SK-MEL-5 (cell line): ENCODE results near the gene PCOLCE2. TPM values are rescaled to one million over a fixed set of nuclear protein-coding genes. Genes with fewer than 3 reads are reported as not detected.
"Not testable (repeated sequence)": the region's sequence is repeated elsewhere in the genome, so short reads cannot be mapped to it uniquely, and the experiment has no call there.

Source experiments
- DNase-seq: peaks from one replicate; pipeline ENCODE4 v3.0.0-alpha.2; 2016; ENCODE audit warnings: low read depth, low spot score
- in situ Hi-C: cut with HindIII; loops from 2 replicates; pipeline ENCODE4 v1.10.0; 2016; ENCODE audit warnings: low sequenced_read_pairs, high pct_unique_total_duplicates, low pct_unique_long_range_greater_than_20kb
- total RNA-seq: library from RNA; depleted of rRNA; stranded (reverse); fragments of >200 nt; shearing (Covaris generic); gene quantifications from 2 replicates; pipeline ENCODE4 v1.2.3, GENCODE V29; 2014

Gene PCOLCE2
- total RNA-seq, 1 experiment from 2014 or later = 60.6 TPM

DNA sequence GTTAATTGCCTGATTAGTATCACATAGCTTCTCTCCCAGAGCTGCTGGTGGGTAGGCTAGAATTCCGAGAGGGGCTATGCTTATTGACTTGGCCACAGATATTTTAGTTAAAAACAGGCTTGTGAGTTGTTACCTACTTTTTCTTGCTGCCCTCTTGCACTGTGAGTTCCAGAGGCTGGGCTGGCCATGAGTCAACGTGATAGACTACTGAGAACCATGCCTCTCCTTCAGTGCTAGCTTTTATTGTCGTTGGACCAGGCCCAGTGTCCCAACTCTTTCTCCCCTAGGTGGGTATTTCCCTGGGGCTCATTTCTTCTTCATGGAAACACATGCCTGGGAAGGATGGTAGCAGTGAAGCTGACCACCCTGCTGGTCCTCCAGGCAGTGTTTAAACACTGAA lies 20.4 kb upstream of the PCOLCE2 start:
- in situ Hi-C loops = no loop called here
- DNase-seq = no peak

- DNase-seq = no peak
- in situ Hi-C loops = no loop called here
Measured at GRCh38 chr3:142907996-142908395, 19.1 kb upstream of the PCOLCE2 start.

- in situ Hi-C loops = no loop called here
- DNase-seq = peak; percentile 66
Measured at GRCh38 chr3:142904639-142905436, 16.0 kb upstream of the PCOLCE2 start.

GRCh38 chr3:142902356-142902755 lies 13.5 kb upstream of the PCOLCE2 start:
- in situ Hi-C loops = no loop called here
- DNase-seq = no peak

DNA sequence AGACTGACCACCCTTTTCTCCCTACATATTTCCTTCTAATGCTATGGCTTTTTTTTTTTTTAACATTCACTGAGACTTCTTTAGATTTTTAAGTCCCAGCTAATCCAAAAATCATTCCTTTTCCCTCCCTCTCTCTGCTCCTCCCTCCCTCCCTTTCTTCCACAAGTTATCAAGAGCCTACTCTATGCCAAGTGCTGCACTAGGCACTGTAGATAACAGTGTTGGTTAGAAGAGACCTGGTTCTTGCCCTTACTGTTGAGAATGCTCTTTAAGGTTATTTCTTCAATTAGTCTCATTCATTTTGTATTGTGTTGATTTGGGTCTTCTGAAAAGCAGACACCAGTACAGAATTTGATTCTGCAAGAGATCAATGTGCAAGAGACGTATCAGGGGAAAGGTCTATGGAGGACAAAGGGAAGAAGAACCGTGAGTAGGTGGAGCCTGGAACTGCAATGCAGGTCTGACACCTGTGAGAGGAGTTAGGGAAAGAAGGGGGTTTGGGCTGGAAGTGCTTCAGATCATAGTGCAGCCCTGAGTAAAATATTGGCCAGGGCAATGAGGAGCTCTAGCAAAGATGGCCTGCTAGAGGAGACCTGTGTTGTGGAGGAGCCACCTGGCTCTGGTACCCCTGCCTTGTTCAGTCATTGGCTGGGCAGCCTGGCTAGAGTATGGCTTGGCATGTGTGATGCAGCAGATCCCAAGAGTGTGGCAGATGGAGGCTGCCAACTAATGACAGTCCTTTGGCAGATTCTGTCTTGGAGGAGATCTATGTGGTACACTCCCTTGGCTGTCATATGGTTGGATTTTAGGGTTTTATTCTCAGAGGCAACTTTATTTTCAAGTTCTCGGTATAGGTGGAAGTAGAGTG lies 9.7 kb upstream of the PCOLCE2 start:
- DNase-seq = no peak
- in situ Hi-C loops = no loop called here

- no peak for DNase-seq
- in situ Hi-C loops = no loop called here
Measured at GRCh38 chr3:142897807-142898206, 8.9 kb upstream of the PCOLCE2 start.

- in situ Hi-C loops = no loop called here
- DNase-seq = no peak
Measured at GRCh38 chr3:142896996-142897395, 8.1 kb upstream of the PCOLCE2 start.

DNA sequence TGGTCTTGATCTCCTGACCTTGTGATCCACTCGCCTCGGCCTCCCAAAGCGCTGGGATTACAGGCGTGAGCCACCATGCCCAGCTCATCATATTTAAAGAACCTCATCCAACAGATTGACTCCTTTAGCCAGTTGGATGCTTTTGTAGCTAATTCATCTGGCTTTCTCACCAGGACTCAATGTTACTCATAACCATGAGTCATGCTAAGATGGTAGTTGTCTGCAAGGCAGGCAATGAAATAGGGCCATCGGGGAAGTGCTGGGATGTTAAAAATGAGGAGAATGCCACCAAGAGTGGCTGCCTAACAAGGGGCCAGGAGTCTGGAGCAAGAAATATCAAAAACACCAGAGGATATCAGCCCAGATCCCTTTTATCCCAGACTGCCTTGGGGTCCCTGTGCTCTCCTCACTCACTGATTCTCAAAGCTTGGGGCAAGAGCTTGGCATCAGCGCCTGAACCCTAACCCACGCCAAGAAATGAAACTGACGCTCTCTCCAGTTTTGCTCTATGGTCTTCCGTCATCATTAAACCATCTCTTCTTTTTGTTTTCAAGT lies 7.4 kb upstream of the PCOLCE2 start:
- in situ Hi-C loops = no loop called here
- DNase-seq = no peak

DNA sequence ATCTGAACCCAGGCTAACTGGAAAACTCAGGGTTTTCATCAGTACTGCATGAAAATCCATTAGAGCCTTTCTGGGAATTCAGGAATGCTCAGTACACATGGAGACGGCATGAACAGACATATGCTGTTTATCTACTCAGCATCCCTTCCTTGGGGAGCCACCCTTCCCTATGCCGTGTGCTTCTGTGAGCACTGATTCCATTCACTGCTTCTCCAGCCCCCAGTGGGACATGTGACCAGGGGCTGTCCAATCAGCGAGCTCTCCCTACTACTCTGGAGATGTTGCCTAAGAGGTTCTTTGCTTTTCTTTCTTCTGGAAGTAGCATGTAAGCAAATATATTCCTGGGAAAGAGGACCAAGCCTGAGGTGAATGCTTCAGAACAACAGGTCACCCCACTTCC lies 5.6 kb upstream of the PCOLCE2 start:
- in situ Hi-C loops = no loop called here

GRCh38 chr3:142892714-142893113 lies 3.8 kb upstream of the PCOLCE2 start:
- in situ Hi-C loops = no loop called here
- DNase-seq = no peak

More for the DNA sequence above, 5.6 kb upstream of the PCOLCE2 start:
- DNase-seq = no peak

- in situ Hi-C loops = no loop called here
- DNase-seq = no peak
Measured at GRCh38 chr3:142890592-142890991, 1.7 kb upstream of the PCOLCE2 start.

DNA sequence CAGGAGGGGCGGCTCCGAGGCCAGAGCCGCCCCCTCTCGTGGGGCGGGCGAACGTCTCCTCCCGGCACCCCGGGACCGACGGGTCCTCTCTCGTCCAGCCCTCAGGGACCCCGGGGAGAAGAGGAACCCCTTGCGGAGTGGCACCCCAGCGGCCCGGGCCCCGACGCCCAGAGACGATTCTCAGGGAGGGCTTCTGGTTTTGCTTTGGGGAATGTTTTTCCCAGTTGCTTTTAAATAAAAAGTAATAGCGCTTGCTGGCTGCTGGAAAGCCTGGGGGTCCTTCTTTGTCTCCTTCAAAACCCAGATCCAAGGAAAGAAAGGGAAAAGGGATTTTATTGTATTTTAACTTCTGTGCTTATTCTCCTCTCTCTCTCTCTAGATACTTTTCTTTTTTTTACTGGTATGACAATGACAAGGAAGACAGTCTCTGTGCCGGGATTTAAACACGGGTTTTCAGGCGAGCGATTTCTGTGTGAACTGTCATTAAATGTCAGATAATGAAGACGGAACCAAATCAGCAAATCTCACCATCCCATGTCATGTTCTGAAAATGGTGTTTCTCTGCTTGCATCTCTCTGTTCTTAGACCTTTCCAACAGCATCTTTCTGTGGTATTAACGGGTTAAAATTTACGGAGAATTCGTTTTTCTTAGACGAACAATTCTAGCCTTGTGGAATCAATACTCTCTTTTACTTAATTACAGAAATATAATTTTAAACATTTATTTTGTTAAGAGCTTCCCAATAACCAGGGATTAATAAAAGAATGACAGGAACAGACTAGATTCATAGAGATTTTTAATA lies 530 bp upstream of the PCOLCE2 start:
- DNase-seq = no peak
- in situ Hi-C loops = no loop called here

DNA sequence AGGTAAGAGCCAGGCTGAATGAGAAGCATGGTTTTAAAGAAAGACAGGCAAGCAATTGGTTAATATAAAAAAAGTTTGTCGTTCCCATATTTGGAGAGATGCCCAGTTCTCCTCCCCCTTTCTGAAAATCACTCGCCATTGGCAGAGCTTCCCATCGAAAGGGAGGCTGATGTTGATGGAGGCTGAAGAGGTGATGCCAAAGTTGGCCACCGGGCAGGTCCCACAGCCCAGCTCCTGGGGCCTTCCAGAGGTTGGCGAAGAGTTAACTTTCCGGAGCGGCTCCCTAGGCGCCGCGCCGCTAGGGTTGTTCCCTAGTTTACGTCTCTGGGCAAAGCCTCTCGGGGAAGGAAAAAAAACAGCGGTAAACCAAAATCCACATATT lies 793 bp downstream of the PCOLCE2 start:
- in situ Hi-C loops = no loop called here
- DNase-seq = peak; percentile 84

DNA sequence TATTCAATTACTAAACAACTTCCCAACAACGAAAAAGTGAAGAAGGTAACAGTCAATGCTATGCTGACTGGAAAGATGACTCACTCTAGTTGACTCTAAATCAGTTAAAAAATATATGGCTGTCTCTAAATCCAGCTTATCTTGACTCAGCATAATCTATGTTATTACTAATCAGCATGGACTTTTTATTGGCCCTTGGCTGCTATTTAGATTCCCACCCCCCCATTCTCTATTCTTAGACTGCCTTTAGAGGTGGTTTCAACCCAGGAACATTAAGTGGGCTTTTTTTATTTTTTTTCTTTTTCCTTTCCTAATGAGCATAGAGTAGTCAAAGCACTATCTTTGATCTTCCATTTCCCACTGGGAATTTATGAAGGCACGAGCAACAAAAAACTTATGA lies 1.9 kb downstream of the PCOLCE2 start:
- in situ Hi-C loops = no loop called here
- no peak for DNase-seq

DNA sequence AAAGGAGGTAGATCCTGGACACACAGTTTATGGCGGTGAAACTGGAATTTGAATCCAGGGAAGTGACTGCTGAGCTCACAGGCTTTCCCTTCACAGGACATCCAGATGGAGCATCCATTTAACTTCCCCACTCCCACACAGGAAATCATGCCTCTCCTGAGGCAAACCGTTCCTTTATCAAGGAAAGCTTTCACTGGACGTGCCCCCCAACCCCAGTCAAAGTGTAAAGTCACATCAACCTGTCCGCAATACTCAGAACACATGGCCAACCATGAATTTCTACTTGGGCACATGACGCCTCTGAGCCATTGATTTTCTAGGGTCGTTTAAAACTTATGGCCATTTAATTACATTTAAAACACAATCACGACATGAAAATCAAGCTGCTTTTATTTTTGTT lies 2.9 kb downstream of the PCOLCE2 start:
- DNase-seq = no peak
- in situ Hi-C loops = no loop called here

DNA sequence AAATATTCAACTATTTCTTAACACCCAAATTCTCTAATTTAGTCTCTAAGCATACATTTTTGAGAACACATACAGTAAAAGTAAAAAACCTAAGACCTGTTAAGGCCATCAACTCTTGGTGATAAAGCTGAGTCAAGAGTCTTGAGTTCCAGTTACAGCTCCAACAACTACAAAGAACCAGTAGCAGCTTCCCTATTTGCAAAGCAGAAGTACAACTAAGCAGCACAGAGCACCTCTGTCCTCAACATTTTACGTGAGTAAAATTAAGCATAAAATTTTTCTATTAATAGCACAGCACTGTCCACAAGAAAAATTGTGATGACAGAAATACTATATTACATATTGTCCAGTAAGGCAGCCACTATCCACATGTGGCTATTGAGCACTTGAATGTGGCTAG lies 4.4 kb downstream of the PCOLCE2 start:
- in situ Hi-C loops = no loop called here
- DNase-seq = no peak

DNA sequence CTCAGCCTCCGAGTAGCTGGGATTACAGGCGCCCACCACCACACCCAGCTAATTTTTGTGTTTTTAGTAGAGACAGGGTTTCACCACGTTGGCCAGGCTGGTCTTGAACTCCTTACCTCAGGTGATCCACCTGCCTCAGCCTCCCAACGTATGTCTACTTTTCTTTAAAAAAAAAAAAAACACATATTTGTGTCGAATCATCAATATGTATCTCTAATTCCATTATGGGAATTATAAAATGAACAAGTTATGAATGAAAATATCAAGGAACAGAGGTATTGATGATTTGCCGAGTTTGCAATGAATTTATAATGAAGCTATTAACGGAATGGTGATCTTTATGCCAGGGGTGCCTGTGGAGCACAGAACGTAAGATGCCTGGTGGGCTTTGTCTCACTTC lies 5.3 kb downstream of the PCOLCE2 start:
- DNase-seq, in situ Hi-C loops: not testable (repeated sequence)
